H9 (cell line): ENCODE results near the gene ADAMTS2. TPM values are rescaled to one million over a fixed set of nuclear protein-coding genes. Genes with fewer than 3 reads are reported as not detected.
A peak's percentile ranks its signal among the peaks of the same experiment; 100 is the strongest.

Source experiments
- DNase-seq: peaks from one replicate; pipeline ENCODE4 v3.0.0-alpha.2; 2017
- H2AFZ ChIP-seq: one replicate; pipeline ENCODE4 v1.6.1; 2013; ENCODE audit warnings: mild to moderate bottlenecking, low read length, control low read depth, moderate library complexity
- H2AK5ac ChIP-seq: 2 replicates; pipeline ENCODE4 v1.6.1; 2013; ENCODE audit warnings: low read length, control low read depth, mixed read lengths; ENCODE audit not compliant: insufficient read length
- H2BK120ac ChIP-seq: one replicate; pipeline ENCODE4 v1.6.1; 2013; ENCODE audit warnings: low read depth, mild to moderate bottlenecking, low read length, control low read depth, inconsistent platforms; ENCODE audit not compliant: poor library complexity, severe bottlenecking
- H2BK12ac ChIP-seq: 2 replicates; pipeline ENCODE4 v1.6.1; 2013; ENCODE audit warnings: low read length, control low read depth, mixed read lengths, low read depth; ENCODE audit not compliant: insufficient read length
- H2BK15ac ChIP-seq: 2 replicates; pipeline ENCODE4 v1.6.1; 2013; ENCODE audit warnings: low read depth, low read length, control low read depth
- H2BK20ac ChIP-seq: one replicate; pipeline ENCODE4 v1.6.1; 2013; ENCODE audit warnings: low read depth, mild to moderate bottlenecking, low read length, control low read depth, inconsistent platforms; ENCODE audit not compliant: poor library complexity, severe bottlenecking
- H2BK5ac ChIP-seq: 2 replicates; pipeline ENCODE4 v1.6.1; 2013; ENCODE audit warnings: low read length, control low read depth, mixed read lengths; ENCODE audit not compliant: insufficient read length
- H3K14ac ChIP-seq: 2 replicates; pipeline ENCODE4 v1.6.1; 2013; ENCODE audit warnings: low read length, control low read depth; ENCODE audit not compliant: insufficient read depth
- H3K18ac ChIP-seq: 2 replicates; pipeline ENCODE4 v1.6.1; 2013; ENCODE audit warnings: low read depth, mild to moderate bottlenecking, mixed read lengths, low read length, control low read depth; ENCODE audit not compliant: insufficient read length
- H3K23ac ChIP-seq: 2 replicates; pipeline ENCODE4 v1.6.1; 2013; ENCODE audit warnings: low read length, control low read depth, mixed read lengths, low read depth; ENCODE audit not compliant: insufficient read length
- H3K23me2 ChIP-seq: 2 replicates; pipeline ENCODE4 v1.6.1; 2013; ENCODE audit warnings: low read depth, mild to moderate bottlenecking, mixed read lengths, low read length, control low read depth; ENCODE audit not compliant: insufficient read length, poor library complexity, severe bottlenecking
- H3K27ac ChIP-seq: 2 replicates; pipeline ENCODE4 v1.5.1; 2013; ENCODE audit warnings: low read length, control low read depth, mixed read lengths, low read depth; ENCODE audit not compliant: insufficient read length
- H3K27me3 ChIP-seq: 2 replicates; pipeline ENCODE4 v1.6.1; 2013; ENCODE audit warnings: low read length, control low read depth, inconsistent platforms; ENCODE audit not compliant: insufficient read depth
- H3K4ac ChIP-seq: 2 replicates; pipeline ENCODE4 v1.6.1; 2013; ENCODE audit warnings: low read depth, mild to moderate bottlenecking, control low read depth, inconsistent platforms, low read length, moderate library complexity
- H3K4me1 ChIP-seq: 2 replicates; pipeline ENCODE4 v1.6.1; 2013; ENCODE audit warnings: low read length, control low read depth, inconsistent platforms; ENCODE audit not compliant: insufficient read depth
- H3K4me2 ChIP-seq: 2 replicates; pipeline ENCODE4 v1.6.1; 2013; ENCODE audit warnings: low read length, control low read depth, mixed read lengths; ENCODE audit not compliant: insufficient read length, insufficient read depth
- H3K56ac ChIP-seq: 2 replicates; pipeline ENCODE4 v1.6.1; 2013; ENCODE audit warnings: low read depth, mild to moderate bottlenecking, mixed read lengths, low read length, control low read depth; ENCODE audit not compliant: insufficient read length
- H3K79me1 ChIP-seq: 2 replicates; pipeline ENCODE4 v1.6.1; 2013; ENCODE audit warnings: low read depth, mild to moderate bottlenecking, moderate library complexity, low read length, control low read depth, inconsistent platforms; ENCODE audit not compliant: insufficient read depth, poor library complexity, severe bottlenecking
- H3K79me2 ChIP-seq: 2 replicates; pipeline ENCODE4 v1.6.1; 2013; ENCODE audit warnings: low read length, control low read depth, inconsistent platforms; ENCODE audit not compliant: insufficient read depth
- H3K9ac ChIP-seq: 2 replicates; pipeline ENCODE4 v1.6.1; 2013; ENCODE audit warnings: low read length, control low read depth, mixed read lengths; ENCODE audit not compliant: insufficient read length; ENCODE audit errors: extremely low read depth
- H3K9me3 ChIP-seq: one replicate; pipeline ENCODE4 v1.6.1; 2013; ENCODE audit warnings: low read depth, low read length, inconsistent platforms; ENCODE audit not compliant: control insufficient read depth
- H3T11ph ChIP-seq: one replicate; pipeline ENCODE4 v1.6.1; 2013; ENCODE audit warnings: mild to moderate bottlenecking, low read length, control low read depth, inconsistent platforms
- H4K20me1 ChIP-seq: one replicate; pipeline ENCODE4 v1.6.1; 2013; ENCODE audit not compliant: control insufficient read depth, insufficient read length, insufficient read depth
- H4K5ac ChIP-seq: 2 replicates; pipeline ENCODE4 v1.6.1; 2013; ENCODE audit warnings: low read depth, mild to moderate bottlenecking, mixed read lengths, low read length, control low read depth; ENCODE audit not compliant: insufficient read length
- H4K8ac ChIP-seq: replicated peaks from 2 replicates; pipeline ENCODE4 v1.6.1; 2013; ENCODE audit warnings: low read length, control low read depth, mixed read lengths, low read depth; ENCODE audit not compliant: insufficient read length
- H4K91ac ChIP-seq: 2 replicates; pipeline ENCODE4 v1.6.1; 2013; ENCODE audit warnings: low read depth, mild to moderate bottlenecking, moderate library complexity, mixed read lengths, low read length, control low read depth; ENCODE audit not compliant: insufficient read length
- H3K27ac Mint-ChIP-seq, 3 experiments: 2 replicates in 2 of 3; 3 replicates in 1 of 3; pipeline ENCODE4 v1.8.0; 2020 to 2021; ENCODE audit warnings: mixed read lengths in 3 of 3, mild to moderate bottlenecking in 1 of 3, moderate library complexity in 1 of 3
- H3K27me3 Mint-ChIP-seq: 2 replicates; pipeline ENCODE4 v1.8.0; 2021; ENCODE audit warnings: low read depth, mild to moderate bottlenecking, moderate library complexity, mixed read lengths
- H3K36me3 Mint-ChIP-seq, 3 experiments: 2 replicates in 2 of 3; 3 replicates in 1 of 3; pipeline ENCODE4 v1.8.0; 2020 to 2021; ENCODE audit warnings: low read depth in 3 of 3, mixed read lengths in 3 of 3; ENCODE audit not compliant: insufficient read depth in 1 of 3
- H3K4me1 Mint-ChIP-seq, 2 experiments: 2 replicates each; pipeline ENCODE4 v1.8.0; 2020; ENCODE audit warnings: mixed read lengths in 2 of 2
- H3K4me3 Mint-ChIP-seq, 2 experiments: 2 replicates in 1 of 2; 3 replicates in 1 of 2; pipeline ENCODE4 v1.8.0; 2020 to 2021; ENCODE audit warnings: mild to moderate bottlenecking in 2 of 2, mixed read lengths in 2 of 2, moderate library complexity in 1 of 2
- H3K9me3 Mint-ChIP-seq, 2 experiments: 2 replicates in 1 of 2; 3 replicates in 1 of 2; pipeline ENCODE4 v1.8.0; 2020; ENCODE audit warnings: mild to moderate bottlenecking in 2 of 2, mixed read lengths in 2 of 2, moderate library complexity in 1 of 2
- WGBS: extraction: QIAGEN DNeasy Blood & Tissue Kit; methylation state at CpG from one replicate; pipeline ENCODE4 v1.1.7; 2013; ENCODE audit warnings: missing lambda C conversion rate, low lambda C conversion rate, mixed read lengths; ENCODE audit not compliant: insufficient read length; ENCODE audit errors: extremely low coverage; 5-methylcytosine and 5-hydroxymethylcytosine counted together
- total RNA-seq: library from RNA; stranded (reverse); gene quantifications from 2 replicates; pipeline ENCODE4 v1.2.1, GENCODE V29; 2021
- TF ChIP-seq, protein P1 (sequence below): fragments of 200-600 bp; sonication (generic); conservative IDR thresholded peaks from 3 replicates; pipeline ENCODE4 v1.8.0; 2021; ENCODE audit warnings: antibody characterized with exemption, mild to moderate bottlenecking

The ADAMTS2 gene
- total RNA-seq, 1 experiment from 2014 or later, result 5.4 TPM

DNA sequence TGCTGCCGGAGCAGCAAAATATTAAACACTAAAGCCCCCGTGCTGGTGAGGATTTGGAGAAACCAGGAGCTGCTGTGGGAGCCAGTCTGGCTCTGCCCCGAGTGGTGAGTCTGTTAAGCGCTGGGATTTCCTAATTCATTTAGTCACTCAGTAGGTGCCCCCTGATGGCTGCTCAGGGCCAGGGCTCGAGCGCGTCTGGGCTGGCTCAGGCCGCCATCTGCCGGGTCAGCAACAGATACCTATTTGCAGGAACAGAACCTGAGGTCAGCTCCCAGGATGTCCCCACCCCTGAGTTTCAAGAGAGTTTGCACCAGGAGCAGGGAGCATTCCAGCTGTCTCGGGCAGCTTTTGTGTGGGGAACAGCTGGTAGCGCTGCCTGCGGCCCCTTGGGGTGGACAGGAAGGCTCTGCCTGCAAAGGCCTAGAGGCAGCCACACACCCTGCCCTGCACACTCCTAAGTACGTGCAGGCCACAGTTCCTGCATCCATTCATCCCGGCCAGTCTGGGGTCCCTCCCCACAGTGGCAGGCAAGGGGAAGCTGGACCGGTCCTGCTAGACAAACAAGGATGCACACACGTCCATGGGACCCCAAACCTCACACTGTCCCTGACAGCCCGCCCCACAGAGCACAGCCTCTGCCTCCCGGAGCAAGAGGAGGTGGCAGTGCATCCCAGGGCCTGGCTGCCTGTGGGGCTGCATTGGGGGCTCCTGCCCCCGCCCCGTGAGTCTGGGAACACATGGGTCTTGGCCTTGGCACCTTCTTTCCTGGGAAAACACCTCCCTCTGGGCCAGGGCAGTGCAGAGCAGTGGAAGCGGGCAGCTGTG lies 83.7 kb downstream of the ADAMTS2 start:
- Histone ChIP-seq H3K9me3 (no peaks in the 10 kb centered on the region), H3K23me2 (no peaks in the 10 kb centered on the region), H3K79me2 (no peaks in the 10 kb centered on the region), H2BK15ac (no peak overlapping the region), H2AK5ac (no peak overlapping the region), H4K20me1 (no peaks in the 10 kb centered on the region), H3K9ac (no peak overlapping the region), H2BK120ac (no peak overlapping the region), H4K5ac (no peak overlapping the region), H2BK5ac (no peak overlapping the region), H4K8ac (no peak overlapping the region), H3K56ac (no peak overlapping the region), H2BK12ac (no peak overlapping the region), H3T11ph (no peak overlapping the region), H3K27ac (no peak overlapping the region), H3K23ac (no peak overlapping the region), H4K91ac (no peak overlapping the region), H3K4me1 (no peaks in the 10 kb centered on the region), H2AFZ (no peak overlapping the region), H2BK20ac (no peak overlapping the region), H3K14ac (no peak overlapping the region), H3K27me3 (no peaks in the 10 kb centered on the region), H3K4ac (no peak overlapping the region), H3K4me2 (no peak overlapping the region), H3K79me1 (no peaks in the 10 kb centered on the region), H3K18ac (no peak overlapping the region)
- no peak overlapping the region for H3K4me3 Mint-ChIP-seq
- whole genome bisulfite sequencing, result no CpG with 5 or more reads among the region's 21 CpGs
- no peak overlapping the region for H3K27ac Mint-ChIP-seq
- no peaks in the 10 kb centered on the region for H3K36me3 Mint-ChIP-seq
- H3K4me1 Mint-ChIP-seq, result peaks cover 19 to 27% of the 10 kb centered on the region in 2 experiments
- H3K27me3 Mint-ChIP-seq, result no peaks in the 10 kb centered on the region; the same call in none of the 2 replicates
- TF ChIP-seq, protein P1, sequence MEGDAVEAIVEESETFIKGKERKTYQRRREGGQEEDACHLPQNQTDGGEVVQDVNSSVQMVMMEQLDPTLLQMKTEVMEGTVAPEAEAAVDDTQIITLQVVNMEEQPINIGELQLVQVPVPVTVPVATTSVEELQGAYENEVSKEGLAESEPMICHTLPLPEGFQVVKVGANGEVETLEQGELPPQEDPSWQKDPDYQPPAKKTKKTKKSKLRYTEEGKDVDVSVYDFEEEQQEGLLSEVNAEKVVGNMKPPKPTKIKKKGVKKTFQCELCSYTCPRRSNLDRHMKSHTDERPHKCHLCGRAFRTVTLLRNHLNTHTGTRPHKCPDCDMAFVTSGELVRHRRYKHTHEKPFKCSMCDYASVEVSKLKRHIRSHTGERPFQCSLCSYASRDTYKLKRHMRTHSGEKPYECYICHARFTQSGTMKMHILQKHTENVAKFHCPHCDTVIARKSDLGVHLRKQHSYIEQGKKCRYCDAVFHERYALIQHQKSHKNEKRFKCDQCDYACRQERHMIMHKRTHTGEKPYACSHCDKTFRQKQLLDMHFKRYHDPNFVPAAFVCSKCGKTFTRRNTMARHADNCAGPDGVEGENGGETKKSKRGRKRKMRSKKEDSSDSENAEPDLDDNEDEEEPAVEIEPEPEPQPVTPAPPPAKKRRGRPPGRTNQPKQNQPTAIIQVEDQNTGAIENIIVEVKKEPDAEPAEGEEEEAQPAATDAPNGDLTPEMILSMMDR, result peak; percentile 85
- DNase-seq, result peak; percentile 88
- H3K9me3 Mint-ChIP-seq, result no peaks in the 10 kb centered on the region
